Measurements from ENCODE around the gene ITGAD. TPM values are rescaled to one million over a fixed set of nuclear protein-coding genes. Genes with fewer than 3 reads are reported as not detected.

Gene ITGAD
- total and polyA plus RNA-seq, 12 donors = 0.03 to 0.35 (median 0.11) TPM; not detected in 5

DNA sequence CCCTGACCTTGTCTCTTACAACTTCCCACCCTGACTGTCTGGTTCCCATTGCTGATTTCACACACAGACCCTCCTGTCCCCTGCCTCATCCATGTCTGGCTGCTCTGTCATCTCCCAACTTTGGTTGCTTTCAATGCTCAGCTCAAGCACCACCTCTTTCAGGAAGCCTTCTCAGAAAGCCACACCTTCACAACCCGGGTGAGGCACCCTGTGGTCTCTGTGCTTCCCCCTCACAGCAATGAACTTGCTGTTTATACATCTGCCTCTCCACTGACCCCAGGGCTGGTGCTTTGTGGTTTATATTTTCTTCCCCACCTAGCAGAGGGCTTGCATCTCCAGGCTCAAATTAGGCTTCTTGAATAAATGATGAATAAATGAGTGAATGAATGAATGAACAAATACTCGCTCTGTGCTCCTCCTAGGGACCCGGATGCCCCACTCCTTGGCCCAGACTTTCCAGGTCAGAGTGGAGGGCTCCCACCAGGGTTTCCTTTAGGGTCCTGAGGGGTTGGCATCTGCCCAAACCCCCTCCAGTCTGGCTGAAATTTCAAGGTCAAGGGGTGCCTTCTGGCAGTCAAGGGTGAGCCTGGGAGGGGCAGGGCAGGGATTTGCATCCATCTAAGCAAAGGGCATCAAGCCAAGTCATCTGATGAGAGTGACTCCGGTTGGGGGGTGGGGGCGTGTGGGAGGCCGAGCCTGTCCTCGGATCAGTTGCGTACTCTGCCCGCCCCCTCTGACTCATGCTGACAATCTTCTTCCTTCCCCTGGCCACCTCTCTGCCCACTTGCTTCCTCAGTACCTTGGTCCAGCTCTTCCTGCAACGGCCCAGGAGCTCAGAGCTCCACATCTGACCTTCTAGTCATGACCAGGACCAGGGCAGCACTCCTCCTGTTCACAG, 38.5 kb upstream of the ITGAD start, which contains the start of gene ITGAX:
Gene ITGAX, plus strand, starts transcription at position 783 of the 898 bp plus-strand sequence. Its CDS starts 79 bp downstream, at position 862.
- no peaks in the 10 kb centered on the region for H3K36me3 ChIP-seq (replicated peaks in 1 of 2)
- no peak within 1 kb of the TSS for H3K4me3 ChIP-seq
- TF ChIP-seq POLR2A (IDR thresholded peaks at IDR 0.05) = no peak
- TF ChIP-seq, protein P1, sequence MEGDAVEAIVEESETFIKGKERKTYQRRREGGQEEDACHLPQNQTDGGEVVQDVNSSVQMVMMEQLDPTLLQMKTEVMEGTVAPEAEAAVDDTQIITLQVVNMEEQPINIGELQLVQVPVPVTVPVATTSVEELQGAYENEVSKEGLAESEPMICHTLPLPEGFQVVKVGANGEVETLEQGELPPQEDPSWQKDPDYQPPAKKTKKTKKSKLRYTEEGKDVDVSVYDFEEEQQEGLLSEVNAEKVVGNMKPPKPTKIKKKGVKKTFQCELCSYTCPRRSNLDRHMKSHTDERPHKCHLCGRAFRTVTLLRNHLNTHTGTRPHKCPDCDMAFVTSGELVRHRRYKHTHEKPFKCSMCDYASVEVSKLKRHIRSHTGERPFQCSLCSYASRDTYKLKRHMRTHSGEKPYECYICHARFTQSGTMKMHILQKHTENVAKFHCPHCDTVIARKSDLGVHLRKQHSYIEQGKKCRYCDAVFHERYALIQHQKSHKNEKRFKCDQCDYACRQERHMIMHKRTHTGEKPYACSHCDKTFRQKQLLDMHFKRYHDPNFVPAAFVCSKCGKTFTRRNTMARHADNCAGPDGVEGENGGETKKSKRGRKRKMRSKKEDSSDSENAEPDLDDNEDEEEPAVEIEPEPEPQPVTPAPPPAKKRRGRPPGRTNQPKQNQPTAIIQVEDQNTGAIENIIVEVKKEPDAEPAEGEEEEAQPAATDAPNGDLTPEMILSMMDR (IDR thresholded peaks at IDR 0.05) = no peak

DNA sequence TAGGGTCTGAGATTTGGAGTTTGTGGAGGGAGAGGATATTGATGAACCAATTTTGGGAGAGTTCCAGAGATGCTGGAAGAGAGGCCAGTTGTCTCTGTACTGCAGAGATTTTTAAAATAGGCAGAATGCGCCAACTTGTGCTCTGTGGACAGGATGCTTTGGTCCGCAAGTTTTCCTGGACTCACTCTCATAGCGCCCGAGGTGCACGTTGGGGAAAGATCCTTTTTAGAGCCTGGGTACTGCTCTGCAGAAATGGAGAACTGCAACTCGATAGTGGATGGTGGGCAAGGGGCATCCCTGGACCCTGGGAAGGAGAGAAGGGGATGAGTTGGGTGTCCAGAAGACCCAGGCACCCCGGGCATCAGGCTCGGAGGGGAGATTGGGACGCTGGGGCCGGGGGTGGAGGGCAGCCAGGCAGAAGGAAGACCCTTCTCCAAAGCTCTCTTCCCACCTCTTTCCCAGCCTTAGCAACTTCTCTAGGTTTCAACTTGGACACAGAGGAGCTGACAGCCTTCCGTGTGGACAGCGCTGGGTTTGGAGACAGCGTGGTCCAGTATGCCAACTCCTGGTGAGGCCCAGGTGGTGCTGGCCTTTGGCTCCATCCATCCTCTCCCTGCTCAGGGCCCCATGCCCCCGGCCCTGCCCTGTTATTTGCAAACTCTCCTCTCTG, 37.6 kb upstream of the ITGAD start:
- TF ChIP-seq, protein P1 (IDR thresholded peaks at IDR 0.05) = no peak
- TF ChIP-seq POLR2A (IDR thresholded peaks at IDR 0.05) = no peak
- intact Hi-C loops (cut with DNase I) = no loop called here
- Histone ChIP-seq H3K36me3 (replicated peaks in 1 of 2) (no peaks in the 10 kb centered on the region), H3K27me3 (no peaks in the 10 kb centered on the region), H3K9me3 (replicated peaks in 1 of 3) (no peaks in the 10 kb centered on the region), H3K4me3 (no peak overlapping the region), H3K4me1 (replicated peaks in 1 of 2) (no peaks in the 10 kb centered on the region), H3K27ac (no peak overlapping the region)
- no peak for DNase-seq
- 71 to 78% (median 76%) methylated on average over 10 to 14 of the region's 14 CpGs for WGBS, 4 donors

More for the DNA sequence above, 38.5 kb upstream of the ITGAD start, which contains the start of gene ITGAX:
- peak; percentile 35 to 76 (median 54) for DNase-seq
- Histone ChIP-seq H3K9me3 (replicated peaks in 1 of 3) (no peaks in the 10 kb centered on the region), H3K4me1 (replicated peaks in 1 of 2) (no peaks in the 10 kb centered on the region), H3K27me3 (no peaks in the 10 kb centered on the region), H3K27ac (peak within 1 kb of the TSS in 1 of 5 donors; percentile 34)
- intact Hi-C loops (cut with DNase I) = no loop called here
- WGBS, 4 donors = 18 to 43% (median 25%) methylated on average over 4 to 10 of the region's 10 CpGs

DNA sequence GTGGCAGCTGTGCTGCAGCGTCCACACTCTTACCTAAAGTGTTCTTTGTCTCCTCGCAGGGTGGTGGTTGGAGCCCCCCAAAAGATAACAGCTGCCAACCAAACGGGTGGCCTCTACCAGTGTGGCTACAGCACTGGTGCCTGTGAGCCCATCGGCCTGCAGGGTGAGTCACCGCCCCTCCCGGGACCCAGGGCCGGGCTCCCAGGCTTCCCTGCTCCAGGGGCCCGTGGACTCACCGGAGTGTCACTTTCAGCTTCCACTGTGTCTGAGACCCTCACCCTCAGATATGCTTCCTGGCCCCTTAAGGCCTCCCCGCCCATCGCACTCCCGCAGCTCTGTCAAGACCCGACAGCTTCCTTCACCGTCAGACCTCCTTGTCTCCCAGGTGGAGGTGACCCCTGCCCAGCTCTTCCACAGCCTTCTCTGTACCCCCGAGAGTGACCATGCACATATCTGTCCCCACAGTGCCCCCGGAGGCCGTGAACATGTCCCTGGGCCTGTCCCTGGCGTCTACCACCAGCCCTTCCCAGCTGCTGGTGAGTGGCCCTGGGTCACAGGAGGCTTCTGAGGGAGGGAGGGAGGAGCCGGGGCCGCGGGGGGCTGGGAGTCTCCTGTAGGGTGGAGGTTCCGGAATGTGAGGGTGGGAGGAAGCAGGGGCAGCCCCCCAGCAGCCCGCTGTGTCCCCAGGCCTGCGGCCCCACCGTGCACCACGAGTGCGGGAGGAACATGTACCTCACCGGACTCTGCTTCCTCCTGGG, 36.4 kb upstream of the ITGAD start:
- H3K4me3 ChIP-seq = no peak overlapping the region
- intact Hi-C loops (cut with DNase I) = no loop called here
- no peaks in the 10 kb centered on the region for H3K27me3 ChIP-seq
- H3K36me3 ChIP-seq (replicated peaks in 1 of 2) = no peaks in the 10 kb centered on the region
- WGBS, 4 donors = 47 to 57% (median 52%) methylated on average over 11 to 28 of the region's 28 CpGs
- no peaks in the 10 kb centered on the region for H3K9me3 ChIP-seq (replicated peaks in 1 of 3)
- H3K4me1 ChIP-seq (replicated peaks in 1 of 2) = no peaks in the 10 kb centered on the region
- no peak for DNase-seq
- no peak for TF ChIP-seq POLR2A (IDR thresholded peaks at IDR 0.05)
- TF ChIP-seq, protein P1 (IDR thresholded peaks at IDR 0.05) = no peak
- H3K27ac ChIP-seq = no peak overlapping the region
